DMS114 treated with DMSO at 0.1 percent for 48 hours (cell line): ENCODE results near the gene ST3GAL6.

Experiments
- DNase-seq: peaks from one replicate; lab custom pipeline; 2025; ENCODE audit not compliant: unreplicated experiment; lab: John Stamatoyannopoulos, UW

Gene ST3GAL6, protein sequence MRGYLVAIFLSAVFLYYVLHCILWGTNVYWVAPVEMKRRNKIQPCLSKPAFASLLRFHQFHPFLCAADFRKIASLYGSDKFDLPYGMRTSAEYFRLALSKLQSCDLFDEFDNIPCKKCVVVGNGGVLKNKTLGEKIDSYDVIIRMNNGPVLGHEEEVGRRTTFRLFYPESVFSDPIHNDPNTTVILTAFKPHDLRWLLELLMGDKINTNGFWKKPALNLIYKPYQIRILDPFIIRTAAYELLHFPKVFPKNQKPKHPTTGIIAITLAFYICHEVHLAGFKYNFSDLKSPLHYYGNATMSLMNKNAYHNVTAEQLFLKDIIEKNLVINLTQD

DNA sequence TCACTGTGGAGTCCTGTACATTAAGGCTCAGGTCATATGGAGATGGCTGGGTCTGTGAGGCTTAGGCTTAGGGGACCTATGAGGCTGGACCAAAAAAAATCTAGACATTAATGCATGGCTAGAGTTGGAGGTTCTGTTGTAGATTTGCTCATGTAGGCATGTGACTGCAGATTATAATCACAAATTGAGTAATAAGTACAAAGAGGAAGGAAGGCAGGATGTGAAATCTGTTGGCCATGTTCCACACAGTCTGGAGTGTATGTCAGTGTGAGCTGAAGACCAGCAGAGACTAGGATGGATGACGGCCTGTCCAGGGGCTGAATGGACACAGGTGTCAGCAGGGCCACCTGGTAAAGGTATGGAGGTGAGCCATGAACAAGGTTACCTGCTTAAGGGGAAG is at the start of gene ST3GAL6:
TSS of gene ST3GAL6 (plus strand) at position 265 of the 400 bp plus-strand sequence. CDS start 5,101 bp downstream, outside the sequence.
- DNase-seq = no peak

DNA sequence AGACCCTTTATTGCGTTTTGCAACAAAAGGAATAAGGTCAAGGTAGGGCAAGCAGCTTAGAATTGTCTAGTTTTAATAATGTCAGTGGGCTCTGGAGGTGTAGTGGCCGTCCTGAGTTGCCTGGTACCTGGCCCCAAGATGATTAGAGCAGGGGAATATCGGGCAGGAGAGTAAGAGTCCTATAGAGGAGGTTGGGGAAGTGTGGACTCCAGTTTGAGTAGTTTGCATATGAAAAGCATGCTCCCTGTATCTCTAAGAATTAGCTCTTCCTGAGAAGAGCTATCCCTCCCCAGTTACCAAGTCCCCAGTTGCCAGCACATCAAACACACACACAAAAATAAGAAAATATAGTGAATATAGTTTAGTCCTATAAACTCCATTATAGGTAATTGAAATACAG is 49.2 kb upstream of the ST3GAL6 start:
- DNase-seq = no peak

DNA sequence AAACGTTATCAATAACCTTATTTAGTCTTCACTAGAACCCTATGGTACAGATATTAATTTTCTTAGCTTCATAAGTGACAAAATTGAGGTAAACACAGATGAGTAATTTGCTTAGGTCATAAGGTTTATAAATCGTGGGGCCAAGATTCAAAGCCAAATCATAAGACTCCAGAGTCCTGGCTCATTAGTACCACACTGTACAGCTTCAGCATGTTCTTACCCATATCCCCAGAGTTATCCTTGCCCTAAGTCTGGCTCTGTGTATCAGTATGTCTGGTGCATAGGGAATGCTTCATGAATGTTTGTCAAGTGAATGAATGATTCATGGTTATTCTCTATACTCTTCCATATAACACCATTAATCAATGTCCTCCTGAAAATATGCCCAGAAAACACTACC is 45.6 kb upstream of the ST3GAL6 start:
- no peak for DNase-seq

DNA sequence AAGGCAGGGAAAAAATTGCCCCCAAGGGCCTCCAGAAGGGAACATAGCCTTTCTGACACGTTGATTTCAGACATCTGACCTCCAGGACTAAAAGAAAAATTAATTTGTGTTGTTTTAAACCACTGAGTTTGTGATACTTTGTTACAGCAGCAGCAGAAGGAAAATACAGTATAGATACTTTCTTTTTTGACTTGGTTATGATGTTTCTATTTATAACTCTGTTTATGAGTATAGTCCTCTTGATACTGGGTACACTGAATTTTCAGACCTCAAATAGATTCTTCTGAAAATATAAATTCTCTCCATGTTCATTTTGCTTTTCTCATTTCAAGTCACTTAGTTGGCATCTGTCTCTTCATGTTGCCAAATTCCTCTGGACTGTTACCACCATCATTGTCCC is 44.4 kb upstream of the ST3GAL6 start:
- DNase-seq = no peak

DNA sequence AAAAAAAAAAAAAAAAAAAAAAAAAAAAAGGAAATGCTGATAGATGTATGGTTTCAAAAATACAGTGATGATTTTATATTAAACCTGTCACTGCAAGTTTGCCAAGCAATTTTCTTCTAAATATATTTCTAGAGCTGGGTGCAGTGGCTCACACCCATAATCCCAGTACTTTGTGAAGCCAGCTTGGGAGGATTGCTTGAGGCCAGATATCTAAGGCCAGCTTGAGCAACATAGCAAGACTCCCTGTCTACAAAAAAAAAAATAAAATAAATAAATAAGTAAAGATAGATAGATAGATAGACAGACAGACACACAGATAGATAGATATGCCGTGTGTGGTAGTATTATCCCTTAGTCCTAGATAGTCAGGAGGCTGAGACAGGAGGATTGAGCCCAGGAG is 41.4 kb upstream of the ST3GAL6 start:
- no peak for DNase-seq

DNA sequence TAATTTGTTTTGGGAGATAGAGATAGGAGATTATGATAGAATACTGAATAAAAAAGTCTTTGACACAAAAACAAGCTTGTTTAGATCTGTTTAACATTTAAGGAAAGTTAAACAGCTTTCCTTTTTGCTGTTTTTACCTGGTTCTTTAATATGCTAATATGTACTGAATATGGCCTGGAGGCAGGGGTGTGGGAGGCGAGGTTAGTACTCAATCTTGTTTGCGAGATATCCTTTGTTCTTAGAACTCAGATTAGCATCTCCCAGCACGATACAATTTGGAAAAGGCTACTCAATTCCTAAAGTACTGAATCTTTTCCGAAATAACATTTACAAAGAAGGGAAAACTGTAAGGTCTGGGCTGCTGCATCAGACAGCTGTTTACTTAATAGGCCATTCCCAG is 40.8 kb upstream of the ST3GAL6 start:
- no peak for DNase-seq

DNA sequence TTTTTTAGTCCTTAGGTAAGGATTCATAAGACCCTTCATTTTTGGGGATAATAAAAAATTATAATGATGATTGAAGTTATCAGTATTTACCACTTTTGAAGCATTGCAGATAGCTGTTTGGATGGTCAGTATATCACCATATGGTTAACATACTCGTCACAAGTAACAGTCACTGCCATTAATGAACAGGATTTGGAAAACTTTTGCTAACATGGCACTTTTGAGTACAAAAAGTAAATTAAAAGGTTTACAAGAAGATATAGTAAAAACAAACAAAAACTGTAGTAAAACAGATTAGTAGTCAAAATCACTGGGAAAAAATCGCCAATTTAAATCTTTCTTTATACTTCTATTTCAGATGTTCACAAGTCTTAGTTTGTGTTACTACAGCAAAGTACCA is 37.8 kb upstream of the ST3GAL6 start:
- no peak for DNase-seq

DNA sequence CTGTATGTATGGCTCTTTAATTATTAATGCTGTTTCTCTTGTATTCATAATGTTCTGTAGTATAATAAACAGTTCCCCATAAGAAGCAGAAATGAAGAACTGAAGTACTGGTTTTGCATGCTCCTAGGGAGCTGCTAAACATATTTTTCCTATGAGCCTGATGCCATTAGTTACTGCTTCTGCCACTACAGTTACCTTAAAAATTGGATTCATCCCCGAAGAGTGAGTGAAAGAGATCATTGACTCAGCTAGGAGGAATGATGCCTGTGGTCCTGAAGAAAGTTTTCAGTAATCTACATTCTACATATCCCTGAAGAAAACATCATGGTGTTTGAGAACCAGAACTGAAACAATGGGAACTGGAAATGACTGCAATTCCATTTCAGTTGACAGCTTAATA is 37.1 kb upstream of the ST3GAL6 start:
- DNase-seq = no peak

DNA sequence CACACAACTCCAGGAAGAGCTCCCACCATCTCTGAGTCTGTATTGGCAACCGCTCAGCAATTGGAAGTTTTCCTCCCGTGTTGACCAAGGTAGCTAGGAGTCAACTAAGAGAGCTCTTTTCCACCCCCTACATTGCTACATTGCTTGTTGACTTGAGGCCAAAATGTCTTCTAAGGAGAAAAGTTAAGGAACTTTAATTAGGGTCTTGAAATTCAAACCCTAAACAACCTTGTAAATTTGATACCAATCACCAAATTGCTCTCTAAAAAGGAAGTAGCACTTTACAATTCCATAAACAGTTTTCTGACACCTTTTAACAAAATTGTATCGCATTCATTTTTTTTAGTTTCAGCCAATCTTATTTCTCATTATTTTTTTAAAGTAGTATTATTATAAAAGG is 35.5 kb upstream of the ST3GAL6 start:
- no peak for DNase-seq

DNA sequence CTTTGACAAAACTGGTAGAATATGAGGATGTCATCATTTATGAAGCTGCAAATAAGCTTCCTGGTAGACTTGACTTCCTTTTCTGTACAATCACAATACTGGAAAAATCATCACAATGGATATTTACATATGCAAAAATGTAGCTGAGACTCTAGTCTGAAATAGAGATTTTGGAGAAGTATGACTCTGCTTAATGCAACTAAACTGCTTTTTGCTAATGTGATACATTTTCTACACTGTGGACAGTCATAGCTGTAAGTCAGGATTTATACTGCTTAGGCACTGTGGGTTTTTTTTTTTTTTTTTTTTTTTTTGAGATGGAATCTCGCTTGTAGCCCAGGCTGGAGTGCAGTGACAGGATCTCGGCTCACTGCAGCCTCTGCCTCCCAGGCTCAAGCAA is 34.5 kb upstream of the ST3GAL6 start:
- no peak for DNase-seq

DNA sequence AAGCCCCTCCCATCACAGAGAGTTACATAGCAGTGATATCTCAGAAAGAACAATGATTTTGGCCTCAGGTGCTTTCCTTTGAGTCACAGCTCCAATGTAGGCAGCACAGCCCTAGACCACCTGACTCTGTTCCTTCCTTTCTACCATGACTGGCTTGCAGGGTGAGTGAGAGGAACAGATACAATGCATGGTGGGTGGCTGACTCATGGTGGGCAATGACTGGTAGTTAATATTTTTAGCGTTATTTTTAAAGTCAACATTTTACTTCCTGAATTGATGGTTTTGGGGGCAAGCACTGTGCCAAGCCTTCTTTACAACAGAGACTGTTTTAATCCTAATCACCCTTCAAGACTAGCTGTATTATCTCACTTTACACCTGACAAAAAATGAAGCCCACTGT is 32.8 kb upstream of the ST3GAL6 start:
- no peak for DNase-seq

DNA sequence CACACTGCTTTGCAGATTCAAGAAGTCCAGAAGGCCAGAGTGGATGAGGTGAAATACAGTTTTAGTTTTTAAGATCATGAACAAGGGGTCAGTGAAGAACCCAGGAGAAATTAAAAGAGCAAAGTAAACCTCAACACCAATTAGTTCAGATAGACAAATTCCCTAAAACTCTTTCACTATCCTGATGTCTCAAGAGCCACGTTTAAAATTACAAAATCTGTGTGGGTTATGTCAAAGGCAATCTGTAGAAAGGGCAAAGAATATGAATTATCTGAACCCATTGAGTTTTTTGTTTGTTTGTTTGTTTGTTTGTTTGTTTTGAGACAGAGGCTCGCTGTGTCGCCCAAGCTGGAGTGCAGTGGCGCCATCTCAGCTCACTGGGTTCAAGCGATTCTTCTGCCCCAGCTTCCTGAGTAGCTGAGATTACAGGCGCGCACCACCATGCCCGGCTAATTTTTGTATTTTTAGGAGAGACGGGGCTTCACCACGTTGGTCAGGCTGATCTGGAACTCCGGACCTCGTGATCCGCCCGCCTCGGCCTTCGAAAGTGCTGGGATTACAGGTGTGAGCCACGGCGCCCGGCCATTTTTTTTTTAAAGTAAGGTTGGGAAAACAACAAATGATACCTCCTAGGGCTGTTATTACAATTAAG is 32.1 kb upstream of the ST3GAL6 start:
- no peak for DNase-seq

DNA sequence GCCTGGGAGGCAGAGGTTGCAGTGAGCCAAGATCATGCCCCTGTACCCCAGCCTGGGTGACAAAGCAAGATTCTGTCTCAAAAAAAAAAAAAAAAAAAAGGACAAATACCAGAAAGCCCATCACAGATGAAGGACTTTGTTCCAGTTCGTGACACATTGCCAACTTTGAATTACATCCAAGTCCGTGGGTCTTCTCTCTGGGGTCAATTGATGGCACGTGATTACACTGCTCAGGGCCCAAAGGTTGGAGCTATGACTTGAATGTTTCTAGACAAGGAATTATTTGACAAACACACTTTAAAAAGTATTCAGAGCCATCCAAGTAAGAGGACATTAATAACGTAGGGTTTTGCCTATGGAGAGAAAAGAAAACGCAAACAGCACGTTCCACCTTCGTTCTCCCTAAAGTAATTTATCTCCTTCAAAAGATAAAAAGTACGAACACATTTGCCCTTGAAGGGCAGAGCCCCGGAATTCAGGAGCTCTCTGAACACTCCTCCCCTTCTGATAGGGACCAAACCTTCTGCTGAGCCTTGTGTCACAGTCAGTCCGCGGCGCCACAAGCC is 31.3 kb upstream of the ST3GAL6 start:
- no peak for DNase-seq

DNA sequence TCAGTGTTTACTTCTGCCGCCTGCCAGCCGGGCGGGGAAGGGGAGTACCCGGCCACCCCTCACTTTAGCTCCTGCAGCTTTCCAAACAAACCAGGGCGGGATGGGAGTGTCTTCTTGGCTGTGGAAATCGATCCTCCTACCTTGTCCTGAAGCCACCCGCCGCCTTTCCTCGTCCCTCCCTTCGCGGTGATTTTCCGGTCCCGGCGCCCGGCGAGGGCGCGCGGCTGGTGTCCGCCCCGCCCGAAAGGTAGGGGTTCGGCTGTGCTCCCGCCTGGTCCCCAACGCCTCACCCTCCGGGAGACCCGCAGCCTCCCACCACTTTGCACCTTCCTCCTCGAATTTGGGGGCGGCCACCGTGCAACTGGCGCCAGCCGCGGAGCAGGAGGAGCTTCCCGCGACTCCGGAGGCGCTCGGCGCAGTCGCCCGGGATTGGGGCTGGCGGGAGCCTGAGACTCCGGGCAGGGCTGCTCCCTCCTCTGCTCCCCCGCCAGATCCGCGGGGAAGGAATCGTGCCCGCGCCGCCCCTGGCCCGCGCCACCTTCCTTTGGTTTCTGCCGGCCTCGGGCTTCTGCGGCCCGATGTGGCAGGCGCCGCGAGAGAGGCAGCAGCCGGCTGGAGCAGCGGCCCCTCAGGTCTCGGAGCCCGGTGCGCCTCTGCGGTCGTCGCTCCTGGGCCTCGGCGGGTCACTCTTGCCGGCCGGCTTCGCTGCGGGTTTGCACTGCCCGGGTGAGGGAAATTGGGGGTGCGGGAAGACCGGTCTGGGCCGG is 30.7 kb upstream of the ST3GAL6 start:
- peak; percentile 7 for DNase-seq

DNA sequence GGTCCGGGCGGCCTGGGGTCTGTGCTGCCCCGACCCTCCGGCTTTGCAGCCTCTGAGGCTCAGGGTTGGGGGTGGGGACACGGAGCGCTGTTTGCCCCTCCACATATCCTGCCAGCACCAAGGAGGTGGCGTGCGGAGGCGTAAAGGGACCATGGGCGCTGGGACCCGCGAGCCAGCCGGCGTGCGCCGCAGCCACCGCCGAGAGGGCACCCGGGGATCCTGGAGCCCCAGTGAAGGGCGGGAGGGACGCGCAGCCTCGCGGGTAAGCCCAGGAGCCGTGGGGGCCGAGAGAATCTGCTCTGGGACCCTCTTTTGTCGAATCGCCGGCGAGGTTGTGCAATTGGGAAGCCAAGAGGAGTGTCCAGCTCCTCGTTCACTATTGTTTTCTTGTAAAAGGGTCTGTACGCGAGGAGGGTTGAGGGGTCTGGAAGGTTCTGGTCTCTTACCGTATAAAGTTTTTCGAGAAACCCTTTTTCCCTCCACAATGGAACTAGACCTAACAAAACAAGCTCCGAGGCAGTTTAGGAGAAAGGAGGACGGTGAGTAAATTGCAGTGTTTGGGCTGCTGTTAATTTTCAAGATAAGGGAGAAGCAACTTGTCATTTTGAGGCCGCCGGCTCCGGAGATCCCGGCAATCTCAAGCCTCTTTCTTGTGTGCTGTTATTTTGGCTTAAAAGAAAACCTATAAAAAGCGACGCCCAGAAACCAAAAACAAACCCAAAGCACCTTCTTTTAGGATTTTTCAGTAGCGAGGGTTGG is 29.9 kb upstream of the ST3GAL6 start:
- DNase-seq = no peak

DNA sequence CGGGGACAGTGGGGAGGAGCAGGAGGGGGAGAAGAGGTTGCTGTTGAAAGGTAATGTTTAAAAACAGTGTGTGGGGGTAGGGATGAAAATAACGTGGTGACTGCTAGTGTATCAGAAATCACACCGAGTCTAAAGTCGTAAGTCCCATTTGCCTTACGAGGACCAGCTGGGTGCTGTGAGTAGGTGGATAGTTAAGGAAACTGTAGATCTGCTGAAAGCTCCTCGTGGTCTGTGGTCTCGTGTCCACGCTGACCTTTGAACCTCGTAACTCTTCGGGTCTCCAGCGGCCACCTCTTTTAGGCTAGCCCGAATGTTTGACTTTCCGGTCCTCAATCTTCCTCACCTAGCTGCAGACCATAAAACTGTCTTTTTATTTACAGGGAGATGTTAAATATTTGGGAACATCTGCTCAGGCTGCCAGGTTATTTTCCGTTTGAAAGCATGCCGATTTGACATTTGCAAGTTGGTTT is 29.3 kb upstream of the ST3GAL6 start:
- no peak for DNase-seq

DNA sequence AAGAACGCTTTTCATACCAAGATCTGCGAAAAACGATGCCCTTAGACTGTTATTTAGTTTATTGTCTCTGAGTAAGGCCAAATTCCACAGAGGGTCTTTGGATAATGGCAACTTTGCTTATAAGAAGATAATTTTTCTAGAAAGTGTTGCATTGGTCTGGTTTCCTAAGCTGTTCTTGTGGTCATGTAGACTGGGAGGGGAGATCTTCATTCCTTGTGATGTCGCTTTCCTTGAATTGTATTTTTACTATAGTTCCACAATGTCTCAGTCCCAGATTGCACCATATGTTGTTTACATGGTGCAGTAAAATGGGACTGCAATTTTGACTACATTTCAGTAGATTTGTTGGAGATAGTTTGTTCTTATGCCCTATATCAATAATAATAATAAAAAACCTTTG is 28.8 kb upstream of the ST3GAL6 start:
- no peak for DNase-seq

DNA sequence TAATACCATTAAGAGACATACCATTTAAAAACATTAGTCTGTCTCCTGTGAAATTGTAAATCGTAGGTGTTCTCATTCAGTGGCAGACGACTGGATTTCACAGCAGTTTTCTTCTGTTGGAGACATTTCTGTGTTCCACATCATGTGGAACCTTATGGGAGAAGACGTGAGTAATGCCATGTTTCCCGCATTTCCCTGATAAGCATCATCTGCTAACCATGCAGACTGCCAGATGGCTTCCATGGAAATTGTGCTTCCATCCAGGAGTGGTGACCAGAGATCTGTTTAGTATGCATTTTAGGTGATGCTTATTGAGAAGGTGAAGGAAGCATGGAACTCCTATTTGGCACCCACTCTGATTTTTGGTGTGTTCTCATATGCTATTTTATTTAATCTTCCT is 28.4 kb upstream of the ST3GAL6 start:
- DNase-seq = no peak

DNA sequence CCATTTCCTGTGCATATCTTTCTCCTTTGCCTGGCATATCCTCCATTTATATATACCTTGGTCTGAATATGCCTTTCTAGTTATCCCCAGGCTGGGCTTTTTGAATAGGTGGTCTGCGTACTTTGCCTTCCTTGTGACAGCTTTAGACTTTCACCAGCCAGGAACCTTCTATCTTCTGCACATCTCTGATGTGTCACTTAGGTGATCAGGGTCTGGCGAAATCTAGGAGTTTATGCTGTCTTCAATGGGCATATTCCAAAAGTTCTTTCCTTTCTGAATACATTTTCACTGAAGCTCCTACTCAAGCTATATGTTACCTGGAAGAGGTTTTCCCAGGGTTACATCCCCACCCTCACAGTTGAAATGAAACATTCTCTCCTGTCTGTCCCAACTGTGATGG is 27.8 kb upstream of the ST3GAL6 start:
- DNase-seq = no peak

DNA sequence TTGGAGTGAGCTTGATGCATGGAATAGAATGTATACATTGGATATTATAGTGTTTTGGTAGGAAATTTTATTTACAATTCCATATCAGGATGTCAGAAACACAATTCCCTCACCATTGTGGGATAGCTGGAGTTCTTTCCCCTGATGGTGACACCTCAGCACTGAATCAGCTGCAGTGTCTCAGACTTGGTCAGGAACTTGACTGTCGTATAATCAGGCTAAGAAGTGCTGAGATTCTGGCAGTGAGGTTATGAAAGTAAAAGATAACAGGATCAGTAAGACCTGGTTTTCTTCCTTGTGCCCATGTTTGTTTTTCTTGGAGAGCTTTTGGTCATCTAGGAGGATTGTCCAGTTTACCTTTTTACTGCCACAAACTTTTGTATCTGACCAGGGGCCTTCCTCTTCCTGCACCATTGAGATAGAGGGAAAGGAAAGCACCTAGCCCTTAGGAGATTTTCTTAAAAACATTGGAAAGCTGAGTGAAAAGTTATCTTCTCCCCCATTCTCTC is 27.3 kb upstream of the ST3GAL6 start:
- DNase-seq = no peak

DNA sequence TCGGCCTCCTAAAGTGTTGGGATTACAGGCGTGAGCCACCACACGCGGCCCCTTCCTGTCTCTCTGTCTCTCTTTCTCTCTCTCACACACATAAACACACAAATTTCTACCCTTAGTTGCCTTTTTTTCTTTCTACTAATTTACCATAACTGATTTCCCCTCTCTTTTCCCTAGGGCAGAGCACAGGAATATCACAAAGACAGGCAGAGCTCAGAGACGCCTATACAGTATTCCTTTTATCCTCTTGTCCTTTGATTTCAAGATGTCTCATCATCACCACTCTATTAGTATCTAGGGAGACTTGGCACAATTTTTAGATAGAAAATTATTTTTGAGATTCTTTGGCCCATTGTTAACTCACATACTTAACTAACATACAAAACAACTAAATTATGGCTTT is 25.8 kb upstream of the ST3GAL6 start:
- DNase-seq = no peak
